ENCODE measurements around the gene DDX11.
"Not testable (repeated sequence)": the region's sequence is repeated elsewhere in the genome, so short reads cannot be mapped to it uniquely, and the experiment has no call there.

Gene DDX11

DNA sequence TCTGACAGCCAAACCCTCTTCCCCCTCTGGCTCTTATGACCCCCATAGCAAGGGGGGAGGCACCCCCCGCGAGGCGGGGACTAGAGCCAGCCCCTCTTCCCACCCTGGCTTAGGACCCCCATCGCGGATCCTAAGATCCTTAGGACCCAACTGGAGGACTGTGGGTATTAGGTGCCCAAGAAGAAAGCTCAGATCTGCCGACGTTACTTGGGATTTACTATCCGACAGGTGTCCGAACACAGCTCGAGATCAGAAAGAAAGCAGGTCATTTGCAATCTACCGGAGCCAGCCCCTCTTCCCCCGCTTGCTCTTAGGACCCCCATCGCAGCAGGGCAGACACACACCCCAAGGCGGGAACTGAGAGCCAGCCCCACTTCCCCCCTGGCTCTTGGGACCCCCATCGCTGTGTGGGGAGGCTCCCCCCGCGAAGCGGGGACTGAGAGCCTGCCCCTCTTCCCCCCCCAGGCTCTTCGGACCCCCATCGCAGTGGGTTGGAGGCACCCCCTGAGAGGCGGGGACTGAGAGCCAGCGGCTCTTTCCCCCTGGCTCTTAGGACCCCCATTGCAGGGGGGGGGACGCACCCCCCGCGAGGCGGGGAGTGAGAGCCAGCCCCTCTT, 46.8 kb downstream of the DDX11 start:
- H3K9me3 ChIP-seq (ENCODE audit: control insufficient read depth, low read length), result no peaks in the 10 kb centered on the region
- H3K36me3 ChIP-seq (ENCODE audit: control insufficient read depth, insufficient read depth, low read length), result no peaks in the 10 kb centered on the region
- no peak overlapping the region for H3K27ac ChIP-seq (ENCODE audit: insufficient read depth, low read depth, low read length, poor library complexity, severe bottlenecking)
- H3K4me3 ChIP-seq (ENCODE audit: insufficient read depth, low read depth, low read length), result peak overlapping the region; percentile 16
- peaks cover 39% of the 10 kb centered on the region for H3K27me3 ChIP-seq (ENCODE audit: control insufficient read depth, insufficient read depth, low read length, poor library complexity, severe bottlenecking)
- 52 to 63% methylated on average over 17 to 24 of the region's 26 CpGs for WGBS, 2 experiments
- no peaks in the 10 kb centered on the region for H3K4me1 ChIP-seq (ENCODE audit: control insufficient read depth, insufficient read depth, low read length)

DNA sequence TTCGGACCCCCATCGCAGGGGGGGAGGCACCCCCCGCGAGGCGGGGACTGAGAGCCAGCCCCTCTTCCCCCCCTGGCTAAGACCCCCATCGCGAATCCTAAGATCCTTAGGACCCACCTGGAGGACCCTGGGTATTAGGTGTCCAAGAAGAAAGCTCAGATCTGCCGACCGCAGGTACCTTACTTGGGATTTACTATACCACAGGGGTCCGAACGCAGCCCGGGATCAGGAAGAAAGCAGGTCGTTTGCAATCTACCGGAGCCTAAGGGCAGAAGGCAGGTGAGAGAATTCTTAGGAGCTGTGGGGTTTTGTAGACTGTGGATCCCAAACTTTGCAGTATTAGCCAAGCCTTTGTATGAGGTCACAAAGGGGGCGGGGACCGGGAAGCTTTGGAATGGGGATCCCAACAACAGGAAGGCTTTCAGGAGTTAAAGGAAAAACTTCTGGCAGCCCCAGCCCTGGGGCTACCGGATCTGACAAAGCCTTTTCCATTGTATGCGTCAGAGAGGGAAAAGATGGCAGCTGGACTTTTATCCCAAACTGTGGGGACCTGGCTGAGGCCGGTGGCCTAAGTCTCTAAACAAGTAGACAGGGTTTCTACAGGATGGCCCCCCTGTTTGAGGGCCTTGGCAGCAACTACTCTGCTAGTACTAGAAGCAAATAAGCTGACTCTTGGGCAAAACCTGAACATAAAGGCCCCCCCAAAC, 47.5 kb downstream of the DDX11 start:
- not testable (repeated sequence) for H3K4me3 ChIP-seq (ENCODE audit: insufficient read depth, low read depth, low read length); H3K27ac ChIP-seq (ENCODE audit: insufficient read depth, low read depth, low read length, poor library complexity, severe bottlenecking); H3K4me1 ChIP-seq (ENCODE audit: control insufficient read depth, insufficient read depth, low read length); H3K9me3 ChIP-seq (ENCODE audit: control insufficient read depth, low read length); H3K36me3 ChIP-seq (ENCODE audit: control insufficient read depth, insufficient read depth, low read length)
- H3K27me3 ChIP-seq (ENCODE audit: control insufficient read depth, insufficient read depth, low read length, poor library complexity, severe bottlenecking), result peaks cover 39% of the 10 kb centered on the region
- 29 to 38% methylated on average over 14 of the region's 19 CpGs for WGBS, 2 experiments

GRCh38 chr12:31122481-31122880, 48.8 kb downstream of the DDX11 start:
- H3K4me1 ChIP-seq (ENCODE audit: control insufficient read depth, insufficient read depth, low read length), result no peaks in the 10 kb centered on the region
- H3K9me3 ChIP-seq (ENCODE audit: control insufficient read depth, low read length), result no peaks in the 10 kb centered on the region
- H3K27me3 ChIP-seq (ENCODE audit: control insufficient read depth, insufficient read depth, low read length, poor library complexity, severe bottlenecking), result peaks cover 30% of the 10 kb centered on the region
- no peak overlapping the region for H3K27ac ChIP-seq (ENCODE audit: insufficient read depth, low read depth, low read length, poor library complexity, severe bottlenecking)
- 86 to 90% methylated on average over 15 to 19 of the region's 19 CpGs for WGBS, 2 experiments
- H3K36me3 ChIP-seq (ENCODE audit: control insufficient read depth, insufficient read depth, low read length), result no peaks in the 10 kb centered on the region
- no peak overlapping the region for H3K4me3 ChIP-seq (ENCODE audit: insufficient read depth, low read depth, low read length)

GRCh38 chr12:31124158-31124557, 50.5 kb downstream of the DDX11 start:
- WGBS, 2 experiments, result 95 to 98% methylated on average over 5 to 8 of the region's 8 CpGs
- H3K4me3 ChIP-seq (ENCODE audit: insufficient read depth, low read depth, low read length), result not testable (repeated sequence)

DNA sequence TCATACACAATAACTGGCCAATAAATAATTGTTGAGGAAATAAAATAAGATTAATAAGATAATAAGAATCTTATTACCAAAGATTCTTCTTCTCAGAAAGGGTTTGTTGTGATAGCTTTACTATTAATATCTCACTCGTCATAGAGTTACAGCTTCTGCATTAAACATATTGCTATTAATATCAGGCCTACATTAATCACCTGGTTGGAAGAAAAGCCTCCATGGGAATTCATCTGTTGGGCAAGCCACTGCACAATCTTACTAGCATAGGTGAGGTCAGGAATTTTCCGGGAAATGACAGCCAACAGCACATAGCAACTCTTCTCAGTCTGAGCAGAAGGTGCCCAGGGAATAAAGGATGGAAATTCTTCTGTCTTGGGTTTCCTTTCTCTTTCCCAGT, 51.5 kb downstream of the DDX11 start:
- not testable (repeated sequence) for H3K9me3 ChIP-seq (ENCODE audit: control insufficient read depth, low read length)

More at GRCh38 chr12:31124158-31124557, 50.5 kb downstream of the DDX11 start:
- H3K27ac ChIP-seq (ENCODE audit: insufficient read depth, low read depth, low read length, poor library complexity, severe bottlenecking); H3K9me3 ChIP-seq (ENCODE audit: control insufficient read depth, low read length); H3K36me3 ChIP-seq (ENCODE audit: control insufficient read depth, insufficient read depth, low read length); H3K4me1 ChIP-seq (ENCODE audit: control insufficient read depth, insufficient read depth, low read length): not testable (repeated sequence)
- peaks cover 13% of the 10 kb centered on the region for H3K27me3 ChIP-seq (ENCODE audit: control insufficient read depth, insufficient read depth, low read length, poor library complexity, severe bottlenecking)

GRCh38 chr12:31127209-31127848, 53.7 kb downstream of the DDX11 start:
- H3K4me1 ChIP-seq (ENCODE audit: control insufficient read depth, insufficient read depth, low read length); H3K4me3 ChIP-seq (ENCODE audit: insufficient read depth, low read depth, low read length); H3K36me3 ChIP-seq (ENCODE audit: control insufficient read depth, insufficient read depth, low read length); H3K27me3 ChIP-seq (ENCODE audit: control insufficient read depth, insufficient read depth, low read length, poor library complexity, severe bottlenecking); H3K9me3 ChIP-seq (ENCODE audit: control insufficient read depth, low read length); H3K27ac ChIP-seq (ENCODE audit: insufficient read depth, low read depth, low read length, poor library complexity, severe bottlenecking): not testable (repeated sequence)
- 100% methylated on average over 1 of the region's 4 CpGs; no CpG with 5 or more reads in 1 of the 2 experiments for WGBS, 2 experiments

More for the DNA sequence above, 51.5 kb downstream of the DDX11 start:
- not testable (repeated sequence) for H3K27me3 ChIP-seq (ENCODE audit: control insufficient read depth, insufficient read depth, low read length, poor library complexity, severe bottlenecking); H3K27ac ChIP-seq (ENCODE audit: insufficient read depth, low read depth, low read length, poor library complexity, severe bottlenecking); H3K36me3 ChIP-seq (ENCODE audit: control insufficient read depth, insufficient read depth, low read length); H3K4me3 ChIP-seq (ENCODE audit: insufficient read depth, low read depth, low read length); H3K4me1 ChIP-seq (ENCODE audit: control insufficient read depth, insufficient read depth, low read length)
- WGBS, 2 experiments, result 88% methylated on average over 1 of the region's 2 CpGs; no CpG with 5 or more reads in 1 of the 2 experiments

GRCh38 chr12:31136581-31136980, 62.9 kb downstream of the DDX11 start:
- H3K27ac ChIP-seq (ENCODE audit: insufficient read depth, low read depth, low read length, poor library complexity, severe bottlenecking); H3K4me3 ChIP-seq (ENCODE audit: insufficient read depth, low read depth, low read length); H3K27me3 ChIP-seq (ENCODE audit: control insufficient read depth, insufficient read depth, low read length, poor library complexity, severe bottlenecking); H3K36me3 ChIP-seq (ENCODE audit: control insufficient read depth, insufficient read depth, low read length); H3K9me3 ChIP-seq (ENCODE audit: control insufficient read depth, low read length); H3K4me1 ChIP-seq (ENCODE audit: control insufficient read depth, insufficient read depth, low read length): not testable (repeated sequence)
- no CpG with 5 or more reads among the region's 2 CpGs for WGBS, 2 experiments

- WGBS, 2 experiments, result 85 to 86% methylated on average over 6 to 7 of the region's 9 CpGs
- not testable (repeated sequence) for H3K4me1 ChIP-seq (ENCODE audit: control insufficient read depth, insufficient read depth, low read length)
Measured at GRCh38 chr12:31144768-31145167, 71.1 kb downstream of the DDX11 start.

DNA sequence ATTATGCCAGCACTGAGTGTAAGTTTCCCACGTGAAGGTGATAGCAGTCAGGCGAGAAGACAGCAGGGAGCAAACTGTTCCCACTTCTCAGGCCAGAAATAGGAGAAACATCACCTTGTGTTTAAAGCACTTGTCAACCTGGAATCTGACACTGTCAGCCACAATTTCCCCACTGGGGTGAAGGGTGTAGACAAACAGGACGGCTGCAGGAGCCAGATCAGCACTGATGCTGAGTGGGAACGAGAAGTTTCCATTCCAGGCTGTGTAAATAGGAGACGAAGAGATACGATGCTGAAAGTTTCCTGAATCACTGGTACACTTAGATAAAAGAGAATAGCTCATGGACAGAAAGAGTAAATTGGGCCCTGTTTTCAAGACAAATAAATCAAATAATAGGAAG, 71.6 kb downstream of the DDX11 start:
- H3K9me3 ChIP-seq (ENCODE audit: control insufficient read depth, low read length); H3K27me3 ChIP-seq (ENCODE audit: control insufficient read depth, insufficient read depth, low read length, poor library complexity, severe bottlenecking); H3K4me3 ChIP-seq (ENCODE audit: insufficient read depth, low read depth, low read length); H3K36me3 ChIP-seq (ENCODE audit: control insufficient read depth, insufficient read depth, low read length); H3K27ac ChIP-seq (ENCODE audit: insufficient read depth, low read depth, low read length, poor library complexity, severe bottlenecking); H3K4me1 ChIP-seq (ENCODE audit: control insufficient read depth, insufficient read depth, low read length): not testable (repeated sequence)
- WGBS, 2 experiments, result 74 to 89% methylated on average over 2 of the region's 6 CpGs

More at GRCh38 chr12:31144768-31145167, 71.1 kb downstream of the DDX11 start:
- not testable (repeated sequence) for H3K27me3 ChIP-seq (ENCODE audit: control insufficient read depth, insufficient read depth, low read length, poor library complexity, severe bottlenecking); H3K27ac ChIP-seq (ENCODE audit: insufficient read depth, low read depth, low read length, poor library complexity, severe bottlenecking); H3K9me3 ChIP-seq (ENCODE audit: control insufficient read depth, low read length); H3K4me3 ChIP-seq (ENCODE audit: insufficient read depth, low read depth, low read length); H3K36me3 ChIP-seq (ENCODE audit: control insufficient read depth, insufficient read depth, low read length)

- H3K9me3 ChIP-seq (ENCODE audit: control insufficient read depth, low read length); H3K4me1 ChIP-seq (ENCODE audit: control insufficient read depth, insufficient read depth, low read length); H3K27me3 ChIP-seq (ENCODE audit: control insufficient read depth, insufficient read depth, low read length, poor library complexity, severe bottlenecking); H3K36me3 ChIP-seq (ENCODE audit: control insufficient read depth, insufficient read depth, low read length); H3K27ac ChIP-seq (ENCODE audit: insufficient read depth, low read depth, low read length, poor library complexity, severe bottlenecking); H3K4me3 ChIP-seq (ENCODE audit: insufficient read depth, low read depth, low read length): not testable (repeated sequence)
- 86 to 92% methylated on average over 2 of the region's 3 CpGs for WGBS, 2 experiments
Measured at GRCh38 chr12:31147415-31147814, 73.8 kb downstream of the DDX11 start.

All from ectodermal cell (in vitro differentiated cells).